22Rv1 (cell line): Measurements from ENCODE around the gene PRR33.

Source experiments
- H3K27ac ChIP-seq: fragments of 450-650 bp; 2 replicates; pipeline ENCODE4 v1.5.1; 2017
- CTCF ChIP-seq: fragments of 450-650 bp; IDR thresholded peaks from 2 replicates; pipeline ENCODE4 v1.5.1; 2017; ENCODE audit warnings: mild to moderate bottlenecking
- ZFX ChIP-seq: fragments of 450-650 bp; IDR thresholded peaks from 2 replicates; pipeline ENCODE4 v1.6.1; 2017; ENCODE audit warnings: antibody characterized with exemption, borderline replicate concordance

PRR33 gene

GRCh38 chr11:1926156-1927025, 34.7 kb upstream of the PRR33 start:
- TF ChIP-seq ZFX: no peak
- no peak for TF ChIP-seq CTCF
- no peak overlapping the region for H3K27ac ChIP-seq

GRCh38 chr11:1925373-1926155, 33.9 kb upstream of the PRR33 start:
- no peak overlapping the region for H3K27ac ChIP-seq
- TF ChIP-seq ZFX (no peak), CTCF (no peak)

GRCh38 chr11:1924646-1925372, 33.1 kb upstream of the PRR33 start:
- TF ChIP-seq CTCF: no peak
- no peak for TF ChIP-seq ZFX
- H3K27ac ChIP-seq: no peak overlapping the region

GRCh38 chr11:1924181-1924580, 32.5 kb upstream of the PRR33 start:
- no peak overlapping the region for H3K27ac ChIP-seq
- TF ChIP-seq ZFX: no peak
- TF ChIP-seq CTCF: no peak

- no peak overlapping the region for H3K27ac ChIP-seq
- TF ChIP-seq CTCF: no peak
- TF ChIP-seq ZFX: no peak
Measured at GRCh38 chr11:1923201-1923956, 31.7 kb upstream of the PRR33 start.

GRCh38 chr11:1922481-1923081, 30.9 kb upstream of the PRR33 start:
- H3K27ac ChIP-seq: no peak overlapping the region
- no peak for TF ChIP-seq CTCF
- no peak for TF ChIP-seq ZFX
